ENCODE data around the gene SCAND1. TPM values are rescaled to one million over a fixed set of nuclear protein-coding genes. Genes with fewer than 3 reads are reported as not detected.
"Not testable (repeated sequence)": the region's sequence is repeated elsewhere in the genome, so short reads cannot be mapped to it uniquely, and the experiment has no call there.

The SCAND1 gene
- total RNA-seq, 1 donor from 2014 or later, result 6.4 TPM

- H3K4me1 ChIP-seq, result peaks cover 5% of the 10 kb centered on the region
Observed at GRCh38 chr20:35963878-35964277, 9.6 kb upstream of the SCAND1 start.

GRCh38 chr20:35959291-35959690 is 5.0 kb upstream of the SCAND1 start:
- not testable (repeated sequence) for DNase-seq (ENCODE audit: low spot score); H2AFZ ChIP-seq (replicated peaks); H3K27me3 Mint-ChIP-seq (ENCODE audit: insufficient read depth, low read depth); H3K36me3 ChIP-seq; H3K4me3 ChIP-seq; H3K9me3 Mint-ChIP-seq; H3K9me3 ChIP-seq (ENCODE audit: low read depth); H3K9ac ChIP-seq; H4K20me1 ChIP-seq (ENCODE audit: low read depth); H3K36me3 Mint-ChIP-seq; H3K27ac Mint-ChIP-seq; H3K27ac ChIP-seq; H3F3A ChIP-seq (ENCODE audit: low read depth); H3K27me3 ChIP-seq; H3K4me1 ChIP-seq; H3K4me2 ChIP-seq; H3K4me3 Mint-ChIP-seq; H3K79me2 ChIP-seq (ENCODE audit: low read depth)
- H3K4me1 Mint-ChIP-seq, result peaks cover 13% of the 10 kb centered on the region

More at GRCh38 chr20:35963878-35964277, 9.6 kb upstream of the SCAND1 start:
- Mint-ChIP-seq H3K4me1 (peaks cover 6% of the 10 kb centered on the region), H3K27me3 (ENCODE audit: insufficient read depth, low read depth) (peaks cover 4% of the 10 kb centered on the region), H3K36me3 (no peaks in the 10 kb centered on the region), H3K9me3 (no peaks in the 10 kb centered on the region), H3K27ac (no peak overlapping the region), H3K4me3 (no peak overlapping the region)
- H3K79me2 ChIP-seq (ENCODE audit: low read depth), result no peaks in the 10 kb centered on the region
- no peaks in the 10 kb centered on the region for H3K27me3 ChIP-seq
- no peak overlapping the region for H3K9ac ChIP-seq
- H3K36me3 ChIP-seq, result no peaks in the 10 kb centered on the region
- no peaks in the 10 kb centered on the region for H3F3A ChIP-seq (ENCODE audit: low read depth)
- no peak overlapping the region for H3K27ac ChIP-seq
- H4K20me1 ChIP-seq (ENCODE audit: low read depth), result no peaks in the 10 kb centered on the region
- no peak overlapping the region for H3K4me3 ChIP-seq
- no peak overlapping the region for H3K4me2 ChIP-seq
- DNase-seq (ENCODE audit: low spot score), result no peak
- H3K9me3 ChIP-seq (ENCODE audit: low read depth), result no peaks in the 10 kb centered on the region
- TF ChIP-seq CTCF (IDR thresholded peaks at IDR 0.05) (no peak), EZH2phosphoT487 (IDR thresholded peaks at IDR 0.05) (no peak), EZH2 (IDR thresholded peaks at IDR 0.05) (no peak)
- H2AFZ ChIP-seq (replicated peaks), result no peak overlapping the region

GRCh38 chr20:35956616-35957015 is 2.3 kb upstream of the SCAND1 start:
- H3K27ac ChIP-seq, result no peak overlapping the region
- peaks cover 27% of the 10 kb centered on the region for H3F3A ChIP-seq (ENCODE audit: low read depth)
- no peak overlapping the region for H2AFZ ChIP-seq (replicated peaks)
- no peaks in the 10 kb centered on the region for H3K36me3 ChIP-seq
- no peak overlapping the region for H3K27ac Mint-ChIP-seq
- H3K27me3 ChIP-seq, result no peaks in the 10 kb centered on the region
- no peak overlapping the region for H3K4me3 ChIP-seq
- H3K4me3 Mint-ChIP-seq, result no peak overlapping the region
- peaks cover 4% of the 10 kb centered on the region for H3K36me3 Mint-ChIP-seq
- peaks cover 14% of the 10 kb centered on the region for H3K4me1 ChIP-seq
- no peak for TF ChIP-seq EZH2 (IDR thresholded peaks at IDR 0.05)
- TF ChIP-seq CTCF (IDR thresholded peaks at IDR 0.05), result no peak
- no peak for TF ChIP-seq EZH2phosphoT487 (IDR thresholded peaks at IDR 0.05)
- peaks cover 17% of the 10 kb centered on the region for H4K20me1 ChIP-seq (ENCODE audit: low read depth)
- no peaks in the 10 kb centered on the region for H3K9me3 ChIP-seq (ENCODE audit: low read depth)
- H3K4me1 Mint-ChIP-seq, result peaks cover 22% of the 10 kb centered on the region
- H3K4me2 ChIP-seq, result no peak overlapping the region
- no peaks in the 10 kb centered on the region for H3K9me3 Mint-ChIP-seq
- no peak for DNase-seq (ENCODE audit: low spot score)
- peaks cover 22% of the 10 kb centered on the region for H3K79me2 ChIP-seq (ENCODE audit: low read depth)
- peaks cover 6% of the 10 kb centered on the region for H3K27me3 Mint-ChIP-seq (ENCODE audit: insufficient read depth, low read depth)
- no peak overlapping the region for H3K9ac ChIP-seq

- Histone ChIP-seq H3K36me3 (no peaks in the 10 kb centered on the region), H4K20me1 (ENCODE audit: low read depth) (peaks cover 17% of the 10 kb centered on the region), H3K27ac (no peak overlapping the region), H3F3A (ENCODE audit: low read depth) (peaks cover 27% of the 10 kb centered on the region), H3K9me3 (ENCODE audit: low read depth) (no peaks in the 10 kb centered on the region), H3K4me1 (peaks cover 14% of the 10 kb centered on the region), H2AFZ (replicated peaks) (peak overlapping the region; percentile 89), H3K27me3 (no peaks in the 10 kb centered on the region), H3K79me2 (ENCODE audit: low read depth) (peaks cover 26% of the 10 kb centered on the region), H3K9ac (peak overlapping the region; percentile 15), H3K4me3 (peak overlapping the region; percentile 84), H3K4me2 (peak overlapping the region; percentile 97)
- Mint-ChIP-seq H3K27me3 (ENCODE audit: insufficient read depth, low read depth) (peaks cover 3% of the 10 kb centered on the region), H3K4me3 (peak overlapping the region; percentile 99), H3K4me1 (peaks cover 17% of the 10 kb centered on the region), H3K27ac (peak overlapping the region; percentile 99), H3K36me3 (peaks cover 8% of the 10 kb centered on the region), H3K9me3 (no peaks in the 10 kb centered on the region)
- no peak for TF ChIP-seq EZH2phosphoT487 (IDR thresholded peaks at IDR 0.05)
- no peak for TF ChIP-seq EZH2 (IDR thresholded peaks at IDR 0.05)
- TF ChIP-seq CTCF (IDR thresholded peaks at IDR 0.05), result no peak
- no peak for DNase-seq (ENCODE audit: low spot score)
Observed at GRCh38 chr20:35954907-35955251, 577 bp upstream of the SCAND1 start.
